DMS 273 (cell line): ENCODE data around the gene ZNF574.
A peak's percentile ranks its signal among the peaks of the same experiment; 100 is the strongest.

Experiments used
- DNase-seq: peaks from one replicate; lab custom pipeline; 2025; ENCODE audit not compliant: unreplicated experiment; lab: John Stamatoyannopoulos, UW

ZNF574 gene

GRCh38 chr19:42057846-42058245 lies 18.1 kb upstream of the ZNF574 start:
- peak; percentile 60 for DNase-seq

- DNase-seq: no peak
Measured at GRCh38 chr19:42059196-42059595, 16.8 kb upstream of the ZNF574 start.

- DNase-seq: no peak
Measured at GRCh38 chr19:42060117-42060516, 15.8 kb upstream of the ZNF574 start.

- DNase-seq: no peak
Measured at GRCh38 chr19:42062381-42062780, 13.6 kb upstream of the ZNF574 start.

- DNase-seq: no peak
Measured at GRCh38 chr19:42064432-42064831, 11.5 kb upstream of the ZNF574 start.

- no peak for DNase-seq
Measured at GRCh38 chr19:42065051-42065450, 10.9 kb upstream of the ZNF574 start.

GRCh38 chr19:42065511-42065910 lies 10.5 kb upstream of the ZNF574 start:
- no peak for DNase-seq

- peak; percentile 93 for DNase-seq
Measured at GRCh38 chr19:42066075-42066754, 9.8 kb upstream of the ZNF574 start.

- DNase-seq: no peak
Measured at GRCh38 chr19:42067315-42067888, 8.6 kb upstream of the ZNF574 start.

- DNase-seq: no peak
Measured at GRCh38 chr19:42068361-42068755, 7.6 kb upstream of the ZNF574 start.

- DNase-seq: no peak
Measured at GRCh38 chr19:42068756-42069571, 7.0 kb upstream of the ZNF574 start.

- no peak for DNase-seq
Measured at GRCh38 chr19:42069619-42070351, 6.2 kb upstream of the ZNF574 start, which contains the start of gene GRIK5. Gene GRIK5 (minus strand): TSS chr19:42070206. CDS start chr19:42065770, 4,436 bp downstream.

- DNase-seq: no peak
Measured at GRCh38 chr19:42071247-42071646, 4.7 kb upstream of the ZNF574 start.

GRCh38 chr19:42074513-42075363 lies 1.2 kb upstream of the ZNF574 start:
- peak; percentile 61 for DNase-seq

- no peak for DNase-seq
Measured at GRCh38 chr19:42075364-42075615, 676 bp upstream of the ZNF574 start.

GRCh38 chr19:42076380-42076944 lies 496 bp downstream of the ZNF574 start:
- DNase-seq: no peak

- no peak for DNase-seq
Measured at GRCh38 chr19:42078058-42078457, 2.1 kb downstream of the ZNF574 start.

GRCh38 chr19:42078538-42079275 lies 2.7 kb downstream of the ZNF574 start:
- DNase-seq: no peak

GRCh38 chr19:42079276-42079669 lies 3.3 kb downstream of the ZNF574 start:
- no peak for DNase-seq
